Measurements from ENCODE around the gene KRTAP1-5.
"Not testable (repeated sequence)": the region's sequence is repeated elsewhere in the genome, so short reads cannot be mapped to it uniquely, and the experiment has no call there.

The KRTAP1-5 gene

DNA sequence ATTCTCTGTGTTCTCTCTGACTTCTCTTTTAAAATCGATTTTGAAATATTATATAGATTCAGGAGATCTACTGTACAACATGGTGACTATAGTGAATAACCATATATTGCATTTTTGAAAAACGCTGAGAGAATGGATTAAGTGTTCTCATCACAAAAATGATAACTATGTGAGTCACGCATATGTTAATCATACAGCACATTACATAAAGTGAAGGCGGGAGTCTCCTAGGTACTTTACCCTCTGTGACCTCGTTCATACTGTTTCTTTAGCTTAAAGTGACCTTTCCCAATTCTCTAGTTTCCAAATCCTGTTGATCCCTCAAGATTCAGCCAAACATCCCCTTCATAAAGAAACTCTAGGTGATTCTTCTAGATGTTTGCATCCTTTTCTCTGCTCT lies 24.2 kb downstream of the KRTAP1-5 start:
- DNase-seq, result no peak

GRCh38 chr17:41001795-41002194 lies 25.2 kb downstream of the KRTAP1-5 start:
- DNase-seq, result no peak

DNA sequence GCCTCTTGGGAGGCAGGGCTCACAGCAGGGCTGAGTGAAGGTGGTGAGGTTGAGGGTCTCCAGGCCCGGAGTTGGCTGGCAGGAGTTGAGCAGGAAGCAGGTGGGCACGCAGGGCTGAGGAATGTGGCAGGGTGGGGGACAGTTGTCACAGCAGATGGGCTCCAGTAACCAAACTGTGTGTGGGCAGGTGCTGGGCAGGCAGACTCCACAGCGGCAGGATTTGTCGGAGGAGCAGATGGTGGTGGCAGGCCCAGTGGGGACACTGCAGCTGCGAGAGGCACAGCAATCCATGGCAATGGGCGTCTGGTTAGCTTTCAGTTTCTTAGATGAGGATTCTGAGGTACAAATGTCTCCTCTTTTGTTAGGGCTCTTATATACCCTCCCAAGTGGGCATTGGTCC lies 27.4 kb downstream of the KRTAP1-5 start, which contains the start of gene KRTAP3-2:
Gene KRTAP3-2 (minus strand): TSS at position 344 of the 400 bp plus-strand sequence. CDS start 53 bp downstream, at position 291.
- not testable (repeated sequence) for DNase-seq

DNA sequence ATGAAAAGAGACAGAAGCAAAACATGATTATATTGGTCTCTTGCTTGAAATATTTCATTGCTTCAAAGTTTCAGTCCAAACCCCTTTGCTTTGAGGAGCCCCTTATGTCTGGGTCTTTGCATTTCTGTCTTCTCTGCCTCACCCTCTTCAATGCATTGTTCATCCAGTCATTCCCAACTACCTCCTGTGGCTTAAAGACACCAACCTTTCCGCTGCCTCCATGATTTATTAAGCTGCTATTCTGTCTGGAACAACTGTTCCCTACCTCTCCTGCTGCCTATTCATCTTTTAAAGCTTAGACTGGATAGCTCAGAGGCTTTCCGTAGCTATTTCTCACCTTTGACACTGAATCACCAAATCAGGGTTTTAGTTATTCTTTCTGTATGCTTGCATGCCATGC lies 29.6 kb downstream of the KRTAP1-5 start:
- DNase-seq, result no peak

DNA sequence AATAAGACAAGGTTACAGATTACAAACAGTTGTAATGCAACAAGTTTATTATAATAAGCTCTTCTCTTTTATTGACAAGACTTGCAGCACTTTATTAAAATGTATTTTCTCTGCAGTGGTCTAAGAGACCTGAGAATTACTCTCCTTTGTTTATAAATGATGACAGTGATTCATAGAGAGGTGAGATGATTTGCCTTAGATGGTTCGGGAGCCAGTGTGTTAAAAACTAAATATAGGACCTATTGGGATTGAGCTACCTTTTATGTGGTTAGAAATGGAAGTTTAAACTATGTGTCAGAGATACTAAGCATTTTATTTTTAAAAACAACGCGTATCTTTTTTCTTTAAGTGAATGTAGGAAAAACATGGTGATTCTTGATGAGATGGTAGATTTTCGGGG lies 30.2 kb downstream of the KRTAP1-5 start:
- no peak for DNase-seq

DNA sequence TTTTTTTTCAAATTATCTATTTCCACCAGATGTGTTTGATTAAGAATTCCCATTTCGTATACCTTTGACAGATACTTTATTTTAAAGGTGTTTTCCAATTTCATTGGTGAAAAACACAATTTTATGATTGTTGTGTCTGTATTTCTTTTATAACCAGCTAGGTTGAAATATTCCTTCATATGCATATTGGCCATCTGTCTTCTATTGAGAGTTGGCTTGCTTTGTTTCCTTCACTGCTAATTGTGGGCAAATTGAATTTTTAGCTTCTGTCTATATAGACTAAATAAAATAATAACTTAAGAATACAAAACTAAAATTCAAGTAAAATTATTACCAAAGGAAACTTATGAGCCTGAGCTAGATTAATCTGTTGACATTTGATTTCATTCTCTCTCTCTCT lies 31.9 kb downstream of the KRTAP1-5 start:
- DNase-seq, result no peak

DNA sequence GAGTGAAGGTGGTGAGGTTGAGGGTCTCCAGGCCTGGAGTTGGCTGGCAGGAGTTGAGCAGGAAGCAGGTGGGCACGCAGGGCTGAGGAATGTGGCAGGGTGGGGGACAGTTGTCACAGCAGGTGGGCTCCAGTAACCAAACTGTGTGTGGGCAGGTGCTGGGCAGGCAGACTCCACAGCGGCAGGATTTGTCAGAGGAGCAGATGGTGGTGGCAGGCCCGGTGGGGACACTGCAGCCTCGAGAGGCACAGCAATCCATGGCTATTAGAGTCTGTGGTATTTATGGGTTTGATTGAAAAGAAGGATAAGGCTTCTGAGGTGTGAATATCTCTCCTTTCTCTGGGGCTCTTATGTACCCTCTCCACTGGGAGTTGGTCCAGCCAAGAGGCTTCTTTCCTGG lies 33.2 kb downstream of the KRTAP1-5 start, which contains the start of gene KRTAP3-3:
Gene KRTAP3-3 (minus strand): TSS at position 326 of the 400 bp plus-strand sequence. CDS start 67 bp downstream, at position 259.
- no peak for DNase-seq

GRCh38 chr17:40993084-40993483 lies 33.9 kb downstream of the KRTAP1-5 start:
- DNase-seq, result no peak

GRCh38 chr17:40992666-40993065 lies 34.3 kb downstream of the KRTAP1-5 start:
- no peak for DNase-seq

DNA sequence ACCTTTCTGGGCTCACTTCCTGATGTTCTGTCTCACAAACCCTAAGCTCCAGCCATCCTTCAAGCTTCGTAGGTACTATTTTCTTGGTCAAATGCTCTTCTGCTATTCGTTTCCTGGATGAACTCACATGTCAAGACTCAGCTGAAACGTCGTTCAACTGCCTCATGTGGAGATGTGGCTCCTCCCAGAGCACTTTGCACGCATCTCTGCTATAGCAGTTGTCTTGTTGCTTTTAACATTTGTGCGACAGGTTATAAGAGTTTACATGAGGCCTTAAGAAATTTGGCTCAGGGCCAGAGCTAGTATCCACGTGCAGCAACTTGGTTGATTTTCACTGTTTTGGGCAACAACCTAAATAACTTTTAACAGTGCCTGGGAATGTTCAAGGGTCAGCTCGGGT lies 40.1 kb downstream of the KRTAP1-5 start:
- no peak for DNase-seq

GRCh38 chr17:40984226-40984625 lies 42.8 kb downstream of the KRTAP1-5 start, which contains the start of gene KRT40:
TSS of gene KRT40 (minus strand) at chr17:40984326. CDS start at chr17:40984273, 53 bp downstream.
- no peak for DNase-seq

DNA sequence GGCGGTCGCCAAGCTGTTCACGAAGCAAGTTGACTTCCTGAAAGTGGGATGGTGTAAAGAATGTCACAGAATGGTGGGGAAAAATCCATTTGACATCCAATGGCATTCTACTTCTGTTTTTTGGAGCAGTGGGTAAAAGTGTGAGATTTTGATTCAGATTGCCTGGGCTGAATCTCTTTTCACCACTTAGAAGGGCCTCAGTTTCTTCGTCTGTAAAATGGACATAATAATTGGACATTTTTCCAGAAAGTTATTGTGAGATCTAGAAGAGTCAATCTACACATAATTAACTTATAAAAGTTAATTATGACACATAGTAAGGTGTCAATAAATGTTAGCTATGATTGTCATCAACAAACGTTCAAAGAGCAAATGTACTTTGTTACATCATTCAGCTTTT lies 45.9 kb downstream of the KRTAP1-5 start:
- DNase-seq, result no peak

DNA sequence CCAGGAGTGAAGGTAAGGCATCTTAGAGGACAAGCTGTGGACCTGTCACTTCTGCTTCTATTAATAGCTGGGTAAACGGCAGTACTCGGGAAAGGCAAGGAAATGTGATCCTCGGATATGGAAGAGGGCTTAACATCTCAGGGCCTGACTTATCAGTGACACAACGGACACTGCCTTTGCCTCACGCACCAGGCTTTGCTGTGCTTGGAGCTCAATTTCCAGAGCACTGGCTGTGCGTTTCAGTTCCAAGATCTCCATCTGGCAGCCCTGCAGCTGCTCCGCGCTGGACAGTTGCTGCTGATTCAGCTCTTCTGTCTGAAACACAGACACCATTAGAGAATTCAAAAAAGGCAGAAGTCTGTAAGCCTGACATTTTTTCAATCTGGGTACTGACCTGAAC lies 46.4 kb downstream of the KRTAP1-5 start:
- DNase-seq, result no peak

DNA sequence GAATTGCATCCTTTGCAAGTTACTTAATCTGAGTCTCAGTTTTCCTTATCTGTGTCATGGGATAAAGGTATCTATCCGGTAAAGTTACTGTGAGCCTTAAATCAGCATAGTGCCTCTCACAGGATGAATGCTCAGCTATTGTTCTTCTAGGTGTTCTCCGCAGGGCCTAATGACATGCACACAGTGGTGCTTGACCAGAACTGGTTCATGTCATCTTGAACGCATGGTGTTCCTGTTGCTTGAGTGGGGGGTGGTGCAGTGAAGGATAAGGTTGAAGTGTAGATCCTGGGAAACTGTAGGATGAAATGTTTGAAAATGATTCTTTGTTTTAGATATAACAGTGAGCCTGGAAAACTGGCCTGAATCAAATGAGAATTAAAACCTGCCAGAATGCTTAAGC lies 46.9 kb downstream of the KRTAP1-5 start:
- no peak for DNase-seq

DNA sequence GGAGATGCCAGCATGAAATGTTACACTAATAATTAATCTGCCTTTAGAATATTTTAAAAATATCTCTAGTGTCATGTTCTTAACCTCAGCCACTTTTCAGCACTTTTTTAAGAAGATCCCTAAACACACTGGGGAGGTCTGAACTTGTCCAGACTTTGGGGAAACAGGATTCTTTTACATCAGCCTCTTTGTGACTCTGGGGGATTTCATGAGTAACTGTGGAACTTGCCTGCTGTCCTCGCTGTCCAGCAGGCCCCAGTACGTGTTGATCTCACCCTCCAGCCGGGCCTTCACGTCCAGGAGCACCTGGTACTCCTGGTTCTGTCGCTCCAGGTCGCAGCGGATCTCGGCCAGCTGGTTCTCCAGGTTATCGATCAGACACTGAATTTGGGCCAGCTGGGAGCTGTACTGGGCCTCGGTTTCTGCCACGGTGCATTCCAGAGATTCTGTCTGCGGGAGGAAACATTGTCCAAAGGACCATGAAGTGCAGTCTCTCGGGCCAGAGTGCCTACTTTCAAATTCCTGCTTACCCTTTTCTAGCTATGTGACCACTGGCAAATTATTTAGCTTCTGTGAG lies 48.3 kb downstream of the KRTAP1-5 start:
- DNase-seq, result no peak
